GM21515 (cell line): Measurements from ENCODE around the gene SYNJ2.

ENCODE experiments used
- ATAC-seq: cut with Tn5 transposase; IDR thresholded peaks from one replicate; pipeline ENCODE4 v1.9.1; 2021; ENCODE audit not compliant: unreplicated experiment

SYNJ2 gene

GRCh38 chr6:158118886-158119285 is 137.2 kb downstream of the SYNJ2 start:
- no peak for ATAC-seq

GRCh38 chr6:158121335-158121734 is 139.7 kb downstream of the SYNJ2 start:
- ATAC-seq = no peak

- ATAC-seq = no peak
Measured at GRCh38 chr6:158122048-158122447, 140.4 kb downstream of the SYNJ2 start.

- ATAC-seq = no peak
Measured at GRCh38 chr6:158124288-158124687, 142.6 kb downstream of the SYNJ2 start.

- no peak for ATAC-seq
Measured at GRCh38 chr6:158125271-158125670, 143.6 kb downstream of the SYNJ2 start.

GRCh38 chr6:158131926-158132325 is 150.3 kb downstream of the SYNJ2 start:
- no peak for ATAC-seq

GRCh38 chr6:158142789-158143188 is 161.1 kb downstream of the SYNJ2 start:
- no peak for ATAC-seq

- no peak for ATAC-seq
Measured at GRCh38 chr6:158143700-158144099, 162.0 kb downstream of the SYNJ2 start.
